Neuron (in vitro differentiated cells): Measurements from ENCODE around the gene ZNF766.
"Not testable (repeated sequence)": the region's sequence is repeated elsewhere in the genome, so short reads cannot be mapped to it uniquely, and the experiment has no call there.

Source experiments
- H2AFZ ChIP-seq: one replicate; pipeline ENCODE4 v1.6.1; 2013; ENCODE audit warnings: low read depth, mild to moderate bottlenecking, inconsistent platforms, low read length, moderate library complexity
- H3K27me3 ChIP-seq: one replicate; pipeline ENCODE4 v1.6.1; 2013; ENCODE audit warnings: low read length; ENCODE audit not compliant: insufficient read depth
- H3K36me3 ChIP-seq: one replicate; pipeline ENCODE4 v1.6.1; 2013; ENCODE audit warnings: low read length; ENCODE audit not compliant: insufficient read depth
- H3K4me1 ChIP-seq: one replicate; pipeline ENCODE4 v1.6.1; 2013; ENCODE audit warnings: low read length; ENCODE audit not compliant: insufficient read depth
- H3K4me3 ChIP-seq: 2 replicates; pipeline ENCODE4 v1.5.1; 2013; ENCODE audit warnings: mild to moderate bottlenecking, low read length, moderate library complexity
- H3K9me3 ChIP-seq: one replicate; pipeline ENCODE4 v1.6.1; 2013; ENCODE audit warnings: low read length

Gene ZNF766

GRCh38 chr19:52237197-52237596 lies 32.2 kb upstream of the ZNF766 start:
- Histone ChIP-seq H3K9me3 (no peaks in the 10 kb centered on the region), H2AFZ (no peak overlapping the region), H3K4me1 (no peaks in the 10 kb centered on the region), H3K4me3 (no peak overlapping the region), H3K36me3 (no peaks in the 10 kb centered on the region), H3K27me3 (no peaks in the 10 kb centered on the region)

GRCh38 chr19:52237771-52238400 lies 31.5 kb upstream of the ZNF766 start:
- Histone ChIP-seq H3K36me3 (no peaks in the 10 kb centered on the region), H3K4me1 (no peaks in the 10 kb centered on the region), H3K27me3 (no peaks in the 10 kb centered on the region), H2AFZ (no peak overlapping the region), H3K9me3 (no peaks in the 10 kb centered on the region), H3K4me3 (no peak overlapping the region)

- Histone ChIP-seq H3K9me3 (no peaks in the 10 kb centered on the region), H3K4me1 (no peaks in the 10 kb centered on the region), H3K27me3 (no peaks in the 10 kb centered on the region), H2AFZ (no peak overlapping the region), H3K4me3 (no peak overlapping the region), H3K36me3 (no peaks in the 10 kb centered on the region)
Observed at GRCh38 chr19:52244021-52244420, 25.4 kb upstream of the ZNF766 start.

- H3K9me3 ChIP-seq = no peaks in the 10 kb centered on the region
- no peak overlapping the region for H2AFZ ChIP-seq
- no peaks in the 10 kb centered on the region for H3K36me3 ChIP-seq
- no peak overlapping the region for H3K4me3 ChIP-seq
- no peaks in the 10 kb centered on the region for H3K27me3 ChIP-seq
- no peaks in the 10 kb centered on the region for H3K4me1 ChIP-seq
Observed at GRCh38 chr19:52248241-52248640, 21.1 kb upstream of the ZNF766 start.

GRCh38 chr19:52258426-52258825 lies 11.0 kb upstream of the ZNF766 start:
- H3K4me1 ChIP-seq = no peaks in the 10 kb centered on the region
- no peak overlapping the region for H2AFZ ChIP-seq

GRCh38 chr19:52265556-52265955 lies 3.8 kb upstream of the ZNF766 start:
- not testable (repeated sequence) for H3K36me3 ChIP-seq, H3K9me3 ChIP-seq, H3K4me3 ChIP-seq, H3K27me3 ChIP-seq, H3K4me1 ChIP-seq, H2AFZ ChIP-seq

More at GRCh38 chr19:52258426-52258825, 11.0 kb upstream of the ZNF766 start:
- H3K9me3 ChIP-seq = peaks cover 3% of the 10 kb centered on the region
- H3K4me3 ChIP-seq = no peak overlapping the region
- no peaks in the 10 kb centered on the region for H3K36me3 ChIP-seq
- H3K27me3 ChIP-seq = no peaks in the 10 kb centered on the region

GRCh38 chr19:52270266-52270885 lies 989 bp downstream of the ZNF766 start:
- peaks cover 5% of the 10 kb centered on the region for H3K4me1 ChIP-seq
- H3K27me3 ChIP-seq = no peaks in the 10 kb centered on the region
- peaks cover 31% of the 10 kb centered on the region for H3K9me3 ChIP-seq
- H3K4me3 ChIP-seq = peak overlapping the region; percentile 92
- H2AFZ ChIP-seq = peak overlapping the region; percentile 60
- peaks cover 35% of the 10 kb centered on the region for H3K36me3 ChIP-seq

- peaks cover 50% of the 10 kb centered on the region for H3K9me3 ChIP-seq
- no peak overlapping the region for H2AFZ ChIP-seq
Observed at GRCh38 chr19:52273301-52273700, 3.9 kb downstream of the ZNF766 start.

GRCh38 chr19:52274191-52274590 lies 4.8 kb downstream of the ZNF766 start:
- H3K4me1 ChIP-seq = peaks cover 3% of the 10 kb centered on the region
- peaks cover 58% of the 10 kb centered on the region for H3K9me3 ChIP-seq
- no peak overlapping the region for H2AFZ ChIP-seq
- no peaks in the 10 kb centered on the region for H3K27me3 ChIP-seq
- no peak overlapping the region for H3K4me3 ChIP-seq
- H3K36me3 ChIP-seq = peaks cover 52% of the 10 kb centered on the region

More at GRCh38 chr19:52273301-52273700, 3.9 kb downstream of the ZNF766 start:
- peaks cover 5% of the 10 kb centered on the region for H3K4me1 ChIP-seq
- H3K4me3 ChIP-seq = no peak overlapping the region
- H3K27me3 ChIP-seq = no peaks in the 10 kb centered on the region
- H3K36me3 ChIP-seq = peaks cover 49% of the 10 kb centered on the region

- Histone ChIP-seq H3K4me3 (no peak overlapping the region), H3K27me3 (no peaks in the 10 kb centered on the region), H2AFZ (no peak overlapping the region), H3K9me3 (peaks cover 59% of the 10 kb centered on the region), H3K36me3 (peaks cover 54% of the 10 kb centered on the region), H3K4me1 (no peaks in the 10 kb centered on the region)
Observed at GRCh38 chr19:52275988-52276387, 6.6 kb downstream of the ZNF766 start.

GRCh38 chr19:52277471-52277870 lies 8.1 kb downstream of the ZNF766 start:
- no peak overlapping the region for H2AFZ ChIP-seq
- H3K27me3 ChIP-seq = no peaks in the 10 kb centered on the region
- H3K9me3 ChIP-seq = peaks cover 55% of the 10 kb centered on the region
- H3K36me3 ChIP-seq = peaks cover 56% of the 10 kb centered on the region
- H3K4me1 ChIP-seq = no peaks in the 10 kb centered on the region
- no peak overlapping the region for H3K4me3 ChIP-seq

- no peaks in the 10 kb centered on the region for H3K27me3 ChIP-seq
- no peaks in the 10 kb centered on the region for H3K4me1 ChIP-seq
- H3K4me3 ChIP-seq = no peak overlapping the region
- H2AFZ ChIP-seq = no peak overlapping the region
- peaks cover 88% of the 10 kb centered on the region for H3K36me3 ChIP-seq
- H3K9me3 ChIP-seq = peaks cover 59% of the 10 kb centered on the region
Observed at GRCh38 chr19:52286256-52286655, 16.9 kb downstream of the ZNF766 start.

GRCh38 chr19:52291781-52292180 lies 22.4 kb downstream of the ZNF766 start:
- H2AFZ ChIP-seq = no peak overlapping the region
- peaks cover 27% of the 10 kb centered on the region for H3K9me3 ChIP-seq
- no peaks in the 10 kb centered on the region for H3K27me3 ChIP-seq
- no peaks in the 10 kb centered on the region for H3K4me1 ChIP-seq
- no peak overlapping the region for H3K4me3 ChIP-seq
- peaks cover 48% of the 10 kb centered on the region for H3K36me3 ChIP-seq

- H3K36me3 ChIP-seq = peaks cover 38% of the 10 kb centered on the region
- H3K27me3 ChIP-seq, H3K4me3 ChIP-seq, H2AFZ ChIP-seq, H3K4me1 ChIP-seq: not testable (repeated sequence)
- H3K9me3 ChIP-seq = peaks cover 21% of the 10 kb centered on the region
Observed at GRCh38 chr19:52292946-52293345, 23.6 kb downstream of the ZNF766 start.
